Activated CD4-positive, CD25-positive, alpha-beta regulatory T cell treated with anti-CD3 and anti-CD28 coated beads, Interleukin-2, amount 50 U/mL, for 24 hours (primary cell): ENCODE data around the gene AOX1.
"Not testable (repeated sequence)": the region's sequence is repeated elsewhere in the genome, so short reads cannot be mapped to it uniquely, and the experiment has no call there.

ENCODE experiments used
- ATAC-seq, 2 donors: fragments of 150-1000 bp; cut with Tn5 transposase; one replicate each; pipeline ENCODE4 v1.10.0; 2021; ENCODE audit warnings: mild to moderate bottlenecking in 1 of 2, moderate library complexity in 1 of 2

Gene AOX1

DNA sequence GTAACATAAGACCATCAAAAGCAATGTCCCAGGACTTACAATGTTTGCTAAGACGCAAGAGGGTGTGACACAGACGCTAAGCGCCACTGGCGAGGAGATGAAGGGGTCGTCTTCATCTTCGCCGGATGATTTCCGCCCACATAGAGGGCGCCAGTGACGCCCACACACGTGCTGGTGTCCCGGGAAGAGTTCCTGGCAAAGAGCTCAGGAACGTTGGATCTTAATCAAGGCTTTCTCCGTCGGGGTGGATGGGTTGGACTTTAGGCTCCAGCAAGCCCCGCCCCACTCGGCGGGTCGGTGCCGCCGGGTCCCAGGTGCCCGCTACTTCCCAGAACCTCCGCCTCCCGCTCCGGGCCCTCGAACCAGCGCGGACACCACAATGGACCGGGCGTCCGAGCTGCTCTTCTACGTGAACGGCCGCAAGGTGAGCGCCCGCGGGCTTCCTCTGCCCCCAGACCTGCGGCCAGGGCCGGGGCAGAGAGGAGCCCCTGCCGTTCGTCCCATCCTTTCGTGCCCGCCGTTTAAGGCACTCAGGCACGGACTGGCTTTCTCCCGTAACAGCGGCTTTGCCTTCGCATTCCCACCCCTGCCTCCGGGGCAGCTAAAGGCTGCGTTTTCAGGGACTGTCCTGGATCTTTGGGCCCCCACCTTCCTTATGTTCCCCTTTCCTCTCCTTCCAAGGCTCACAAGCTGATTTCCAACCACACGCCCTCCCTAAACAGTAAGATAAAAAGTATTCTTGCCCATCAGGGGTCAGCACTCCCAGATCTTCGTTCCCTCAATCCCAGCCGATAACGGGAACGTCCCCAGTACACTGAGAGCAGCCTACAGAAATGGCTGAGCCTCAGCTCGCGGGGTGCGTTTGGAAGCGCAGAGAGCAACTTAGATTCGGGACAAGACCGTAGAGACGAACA is at the start of gene AOX1:
Gene AOX1 (plus strand): TSS at position 285 of the 914 bp plus-strand sequence. CDS start 95 bp downstream, at position 380.
- ATAC-seq: peak; percentile 21 to 48

- no peak for ATAC-seq
Measured at GRCh38 chr2:200538139-200538538, 47.7 kb upstream of the AOX1 start.

DNA sequence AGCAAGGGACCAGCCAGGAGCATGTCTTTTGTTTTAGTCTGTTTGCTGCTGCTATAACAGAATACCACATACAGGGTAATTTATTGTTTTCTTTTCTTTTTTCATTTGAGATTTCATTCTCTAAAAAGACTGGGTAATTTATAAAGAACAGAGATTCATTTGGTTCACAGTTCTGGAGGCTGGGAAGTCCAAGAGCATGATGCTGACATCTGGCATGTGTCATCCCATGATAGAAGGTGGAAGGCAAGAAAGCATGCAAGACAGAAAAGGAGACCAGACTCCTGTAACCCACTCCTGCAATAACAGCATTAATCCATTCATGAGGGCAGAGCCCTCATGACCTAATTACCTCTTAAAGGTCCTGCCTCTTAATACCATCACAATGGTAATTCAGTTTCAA is 45.0 kb upstream of the AOX1 start:
- ATAC-seq: no peak

GRCh38 chr2:200566596-200566995 is 19.2 kb upstream of the AOX1 start:
- not testable (repeated sequence) for ATAC-seq

- ATAC-seq: no peak
Measured at GRCh38 chr2:200567932-200568331, 17.9 kb upstream of the AOX1 start.

GRCh38 chr2:200575957-200576356 is 9.9 kb upstream of the AOX1 start:
- ATAC-seq: no peak

- ATAC-seq: no peak
Measured at GRCh38 chr2:200577027-200577426, 8.8 kb upstream of the AOX1 start.

DNA sequence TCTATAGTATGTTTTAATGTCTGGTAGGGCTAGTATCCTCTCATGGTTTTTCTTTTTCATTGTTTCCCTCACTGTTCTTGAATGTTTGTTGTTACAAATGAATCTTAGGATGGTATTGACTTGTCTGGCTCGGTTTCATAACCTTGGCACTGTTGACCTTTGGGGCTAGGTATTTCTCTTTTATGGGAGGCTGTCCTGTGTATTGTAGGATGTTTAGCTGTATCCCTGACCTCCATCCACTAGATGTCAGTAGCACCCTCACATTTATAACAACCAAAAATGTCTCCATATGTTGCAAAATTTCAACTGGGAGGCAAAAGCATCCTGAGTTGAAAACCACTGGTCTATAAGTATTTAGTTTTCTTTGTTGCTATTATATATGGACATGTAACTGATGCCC is 7.0 kb upstream of the AOX1 start:
- ATAC-seq: peak in 1 of 2 donors; percentile 71

DNA sequence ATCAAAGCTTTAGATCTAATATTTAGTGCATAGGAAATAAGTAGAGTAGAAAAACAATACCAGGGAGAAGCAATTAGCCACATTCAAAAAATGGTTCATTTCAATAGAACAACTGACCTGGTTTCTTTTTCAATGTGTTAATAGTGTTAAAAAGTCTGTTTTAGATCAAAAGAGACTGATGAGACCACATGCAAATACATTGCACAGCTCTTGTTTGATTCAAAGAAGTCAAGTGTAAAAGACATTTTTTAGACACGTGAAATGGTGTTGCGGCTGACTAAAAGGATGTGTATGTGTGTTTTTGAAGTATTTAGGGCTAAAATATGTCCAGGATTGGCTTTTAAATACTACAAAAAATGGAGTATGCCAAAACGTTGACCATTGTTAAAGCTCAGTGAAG is 1.2 kb upstream of the AOX1 start:
- ATAC-seq: no peak

DNA sequence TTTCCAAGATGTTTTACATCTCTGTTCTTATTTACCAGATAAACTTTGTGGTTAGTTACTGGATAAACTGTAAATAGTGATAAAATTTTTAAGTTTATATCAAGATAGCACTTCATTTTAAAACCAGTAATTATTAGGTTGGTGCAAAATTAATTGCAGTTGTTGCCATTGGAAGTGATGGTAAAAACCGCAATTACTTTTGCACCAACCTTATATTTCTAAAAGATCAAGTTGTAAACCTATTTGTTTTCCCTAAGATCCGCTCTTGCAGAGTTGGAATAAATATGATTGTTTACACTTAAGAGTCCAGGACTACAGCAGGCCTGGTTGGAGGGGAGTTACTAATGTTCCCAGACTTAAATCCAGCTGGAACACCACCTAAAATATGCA is 479 bp upstream of the AOX1 start:
- no peak for ATAC-seq

GRCh38 chr2:200586644-200586975 is 796 bp downstream of the AOX1 start:
- no peak for ATAC-seq

GRCh38 chr2:200587007-200587616 is 1.3 kb downstream of the AOX1 start:
- ATAC-seq: no peak

- ATAC-seq: no peak
Measured at GRCh38 chr2:200588076-200588678, 2.4 kb downstream of the AOX1 start.

DNA sequence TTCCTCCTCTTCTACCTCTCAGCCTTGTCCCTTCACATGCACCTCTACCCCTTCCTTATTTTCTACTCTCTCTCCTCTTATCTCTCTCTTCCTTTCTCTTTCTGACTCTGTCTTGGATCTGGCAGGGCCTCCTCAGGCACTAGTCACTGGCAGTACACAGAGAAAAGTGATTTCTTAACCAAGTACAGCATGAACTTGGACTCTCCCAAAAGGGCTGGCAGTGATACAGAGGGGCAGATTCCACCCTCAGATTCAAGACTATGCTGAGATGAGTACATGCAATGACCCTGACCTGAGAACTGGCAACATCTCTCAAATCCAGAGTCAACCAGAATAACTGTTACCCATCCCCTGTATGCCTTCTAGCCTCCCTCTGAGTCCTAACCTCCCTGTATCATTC is 4.3 kb downstream of the AOX1 start:
- no peak for ATAC-seq

- ATAC-seq: no peak
Measured at GRCh38 chr2:200591308-200591707, 5.5 kb downstream of the AOX1 start.

DNA sequence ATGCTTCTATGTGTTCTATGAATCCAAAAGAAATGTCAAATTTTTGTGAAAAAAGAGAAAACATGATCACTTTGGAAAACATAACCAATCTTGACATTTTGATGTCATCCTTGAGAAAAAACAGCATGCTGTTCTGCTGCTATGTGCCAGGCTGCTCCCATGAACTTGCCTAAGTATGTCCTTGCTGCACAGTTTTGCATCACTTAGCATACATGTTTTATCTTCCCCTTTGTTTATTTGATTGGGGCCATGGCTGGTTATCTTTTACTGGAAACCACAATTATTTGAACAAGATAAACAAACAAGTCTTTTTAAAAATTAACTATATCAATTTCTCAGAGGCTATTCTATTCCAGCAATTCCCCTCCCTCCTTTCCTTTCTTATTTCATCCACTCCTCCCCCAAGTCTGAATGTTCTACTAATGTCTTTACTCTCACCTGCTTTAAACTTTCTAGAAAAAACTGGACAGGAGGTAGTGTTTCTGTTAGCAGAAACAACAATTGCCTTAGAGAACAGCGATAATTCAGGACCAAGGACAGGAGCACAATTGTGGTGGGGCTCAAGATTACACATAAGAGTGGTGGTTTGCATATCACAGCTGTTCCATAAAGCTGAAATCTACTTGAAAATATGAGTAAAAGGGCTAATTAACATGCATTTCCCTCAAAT is 6.7 kb downstream of the AOX1 start:
- no peak for ATAC-seq

DNA sequence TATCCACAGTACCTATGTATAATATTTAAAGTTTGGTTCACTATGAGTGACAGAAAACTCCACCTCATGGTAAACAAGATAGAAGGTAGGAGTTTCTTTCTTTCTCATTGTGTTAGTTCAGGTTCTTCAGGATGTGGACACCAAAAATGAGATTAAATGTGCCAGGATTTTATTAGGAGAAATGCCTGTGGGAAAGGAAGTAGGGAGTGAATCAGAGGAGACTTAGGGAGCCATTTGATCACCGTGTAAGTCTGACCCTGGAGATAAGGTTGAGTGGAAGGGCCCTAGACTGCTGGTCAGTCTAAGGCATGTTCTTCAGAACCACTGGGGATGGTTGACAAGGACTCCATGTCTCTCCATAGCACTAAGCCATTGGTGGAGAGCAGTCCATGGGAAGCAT is 8.1 kb downstream of the AOX1 start:
- no peak for ATAC-seq

- ATAC-seq: no peak
Measured at GRCh38 chr2:200595913-200596312, 10.1 kb downstream of the AOX1 start.

DNA sequence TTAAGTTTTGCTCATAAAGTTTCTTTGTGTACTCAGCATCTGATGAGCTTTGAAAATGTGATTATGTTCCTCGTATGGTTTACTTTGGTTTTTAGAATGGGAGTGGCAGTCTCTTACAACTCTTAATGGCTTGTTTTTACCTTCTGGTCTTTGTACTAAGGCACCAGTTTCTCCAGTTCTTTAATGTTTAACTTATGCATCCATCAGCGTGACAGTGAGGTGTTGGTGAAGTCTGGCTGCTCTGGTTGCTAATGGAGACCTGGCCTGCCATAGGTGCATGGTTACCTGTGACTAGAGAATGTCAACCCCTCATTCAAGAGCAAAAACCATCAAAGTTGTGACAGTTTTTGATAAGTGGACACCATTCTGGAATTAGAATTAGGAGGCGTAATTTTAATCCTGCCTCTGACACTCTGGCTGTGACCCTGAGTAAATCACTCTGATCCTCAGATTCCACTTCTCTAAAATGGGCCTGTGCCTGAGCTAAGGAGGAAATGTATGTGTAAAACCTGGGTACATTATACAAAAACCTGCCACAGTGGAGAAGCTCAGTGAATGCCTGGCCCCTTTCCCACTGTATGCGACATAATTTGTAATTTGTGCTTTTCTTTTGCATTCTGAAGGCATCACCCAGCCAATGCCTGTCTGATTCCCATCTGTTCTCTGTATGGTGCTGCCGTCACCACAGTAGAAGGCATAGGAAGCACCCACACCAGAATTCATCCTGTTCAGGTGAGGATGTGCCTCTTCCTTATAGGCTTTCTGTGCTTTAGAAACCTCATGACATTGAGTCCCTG is 11.2 kb downstream of the AOX1 start:
- ATAC-seq: no peak

DNA sequence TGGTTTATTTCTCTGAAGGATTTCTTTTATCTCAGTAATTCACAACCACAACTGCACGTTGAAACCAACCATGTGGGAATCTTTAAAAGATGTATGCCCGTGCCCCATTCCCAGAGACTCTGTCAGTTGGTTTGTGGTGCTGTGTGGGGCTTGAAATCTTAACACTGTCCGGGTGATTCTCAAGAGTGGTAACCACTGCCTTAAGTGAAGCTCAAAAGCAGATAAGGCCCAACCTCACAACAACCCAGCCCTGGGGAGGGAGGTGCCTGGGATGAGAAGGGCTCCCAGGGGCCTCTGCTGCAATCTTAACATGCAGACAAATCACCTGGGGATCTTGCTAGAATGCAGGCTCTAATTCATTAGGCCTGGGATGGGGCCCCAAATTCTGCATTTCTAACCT is 13.4 kb downstream of the AOX1 start:
- no peak for ATAC-seq

GRCh38 chr2:200600549-200601225 is 14.9 kb downstream of the AOX1 start:
- ATAC-seq: no peak

- no peak for ATAC-seq
Measured at GRCh38 chr2:200602584-200602983, 16.8 kb downstream of the AOX1 start.
